ENCODE measurements around the gene HOXD8. TPM values are rescaled to one million over a fixed set of nuclear protein-coding genes. Genes with fewer than 3 reads are reported as not detected.

The HOXD8 gene
- total and polyA plus RNA-seq, 8 donors, result 0.32 to 2.9 (median 1.8) TPM

- Histone ChIP-seq H3K27me3 (peaks cover 99 to 100% of the 10 kb centered on the region in 2 donors), H3K36me3 (no peaks in the 10 kb centered on the region), H3K9me3 (no peaks in the 10 kb centered on the region), H3K4me1 (peaks cover 3 to 30% of the 10 kb centered on the region in 2 donors), H3K4me3 (no peak overlapping the region), H3K27ac (no peak overlapping the region)
- no peak for TF ChIP-seq CTCF (IDR thresholded peaks at IDR 0.05)
- ATAC-seq (no peak), DNase-seq (no peak)
- intact Hi-C loops (cut with DNase I), result loop anchor here in 1 of 2 donors (10.0 kb wide), 1 partner anchor 410 kb away; no protein-coding TSS in a partner anchor
These were observed 35.2 kb upstream of the HOXD8 start for GRCh38 chr2:176094349-176094748.

GRCh38 chr2:176095421-176095820, 34.1 kb upstream of the HOXD8 start:
- H3K4me3 ChIP-seq, result no peak overlapping the region
- no peak for TF ChIP-seq CTCF (IDR thresholded peaks at IDR 0.05)
- peaks cover 99 to 100% of the 10 kb centered on the region in 2 donors for H3K27me3 ChIP-seq
- peaks cover 3 to 30% of the 10 kb centered on the region in 2 donors for H3K4me1 ChIP-seq
- ATAC-seq (no peak), DNase-seq (no peak)
- H3K27ac ChIP-seq, result no peak overlapping the region
- intact Hi-C loops (cut with DNase I), result loop anchor here in 1 of 2 donors (10.0 kb wide), 1 partner anchor 411 kb away; no protein-coding TSS in a partner anchor
- no peaks in the 10 kb centered on the region for H3K9me3 ChIP-seq
- no peaks in the 10 kb centered on the region for H3K36me3 ChIP-seq

- H3K27me3 ChIP-seq, result peaks cover 99 to 100% of the 10 kb centered on the region in 2 donors
- no peaks in the 10 kb centered on the region for H3K36me3 ChIP-seq
- no peak for ATAC-seq
- TF ChIP-seq CTCF (IDR thresholded peaks at IDR 0.05), result no peak
- no peak for DNase-seq
- H3K4me3 ChIP-seq, result peak overlapping the region in 1 of 2 donors; percentile 34
- intact Hi-C loops (cut with DNase I), result loop anchor here in 1 of 2 donors (10.0 kb wide), 1 partner anchor 412 kb away; no protein-coding TSS in a partner anchor
- H3K9me3 ChIP-seq, result no peaks in the 10 kb centered on the region
- H3K27ac ChIP-seq, result no peak overlapping the region
- H3K4me1 ChIP-seq, result peaks cover 3 to 30% of the 10 kb centered on the region in 2 donors
These were observed 33.1 kb upstream of the HOXD8 start for GRCh38 chr2:176096243-176096985.

- peak; percentile 97 for ATAC-seq
- no peaks in the 10 kb centered on the region for H3K36me3 ChIP-seq
- DNase-seq, result peak in 3 of 4 donors; percentile 56 to 86 (median 80)
- H3K27me3 ChIP-seq, result peaks cover 99 to 100% of the 10 kb centered on the region in 2 donors
- H3K27ac ChIP-seq, result no peak overlapping the region
- TF ChIP-seq CTCF (IDR thresholded peaks at IDR 0.05), result peak; percentile 67 to 75
- intact Hi-C loops (cut with DNase I), result loop anchor here in 1 of 2 donors (10.0 kb wide), 1 partner anchor 412 kb away; no protein-coding TSS in a partner anchor
- peak overlapping the region; percentile 3 to 34 for H3K4me3 ChIP-seq
- H3K9me3 ChIP-seq, result no peaks in the 10 kb centered on the region
- H3K4me1 ChIP-seq, result peaks cover 3 to 30% of the 10 kb centered on the region in 2 donors
These were observed 32.3 kb upstream of the HOXD8 start for GRCh38 chr2:176096986-176097819.

Measured in left lung (tissue), 10 donors.